OCI-M1 (cell line): ENCODE results near the gene IFIH1.

Experiments
- DNase-seq: peaks from one replicate; lab custom pipeline; 2025; lab: John Stamatoyannopoulos, UW

The IFIH1 gene

GRCh38 chr2:162308747-162309503 is 9.6 kb downstream of the IFIH1 start:
- DNase-seq, result no peak

- no peak for DNase-seq
Measured at GRCh38 chr2:162305901-162306300, 12.6 kb downstream of the IFIH1 start.

GRCh38 chr2:162301877-162302276 is 16.6 kb downstream of the IFIH1 start:
- no peak for DNase-seq

GRCh38 chr2:162301151-162301804 is 17.2 kb downstream of the IFIH1 start:
- peak; percentile 79 for DNase-seq

GRCh38 chr2:162300266-162300665 is 18.2 kb downstream of the IFIH1 start:
- no peak for DNase-seq

- no peak for DNase-seq
Measured at GRCh38 chr2:162298669-162299335, 19.7 kb downstream of the IFIH1 start.

- peak; percentile 88 for DNase-seq
Measured at GRCh38 chr2:162297925-162298552, 20.4 kb downstream of the IFIH1 start.

GRCh38 chr2:162295009-162295408 is 23.5 kb downstream of the IFIH1 start:
- DNase-seq, result no peak

GRCh38 chr2:162293122-162293786 is 25.2 kb downstream of the IFIH1 start:
- no peak for DNase-seq

GRCh38 chr2:162291748-162292147 is 26.7 kb downstream of the IFIH1 start:
- DNase-seq, result no peak

- no peak for DNase-seq
Measured at GRCh38 chr2:162282765-162283425, 35.6 kb downstream of the IFIH1 start.

GRCh38 chr2:162280654-162281053 is 37.8 kb downstream of the IFIH1 start:
- no peak for DNase-seq

- no peak for DNase-seq
Measured at GRCh38 chr2:162277381-162277780, 41.1 kb downstream of the IFIH1 start.

GRCh38 chr2:162267996-162268395 is 50.5 kb downstream of the IFIH1 start:
- no peak for DNase-seq

- no peak for DNase-seq
Measured at GRCh38 chr2:162267496-162267895, 51.0 kb downstream of the IFIH1 start.

- DNase-seq, result no peak
Measured at GRCh38 chr2:162266460-162266760, 52.1 kb downstream of the IFIH1 start.

- no peak for DNase-seq
Measured at GRCh38 chr2:162265666-162266459, 52.6 kb downstream of the IFIH1 start.

GRCh38 chr2:162261032-162261945 is 57.2 kb downstream of the IFIH1 start:
- peak; percentile 45 for DNase-seq

- no peak for DNase-seq
Measured at GRCh38 chr2:162258686-162259085, 59.8 kb downstream of the IFIH1 start.

- no peak for DNase-seq
Measured at GRCh38 chr2:162258169-162258568, 60.3 kb downstream of the IFIH1 start.
